ENCODE results near the gene SEC24C. TPM values are rescaled to one million over a fixed set of nuclear protein-coding genes. Genes with fewer than 3 reads are reported as not detected.

SEC24C gene
- total RNA-seq, 2 donors from 2014 or later = 98.5 to 129 TPM

DNA sequence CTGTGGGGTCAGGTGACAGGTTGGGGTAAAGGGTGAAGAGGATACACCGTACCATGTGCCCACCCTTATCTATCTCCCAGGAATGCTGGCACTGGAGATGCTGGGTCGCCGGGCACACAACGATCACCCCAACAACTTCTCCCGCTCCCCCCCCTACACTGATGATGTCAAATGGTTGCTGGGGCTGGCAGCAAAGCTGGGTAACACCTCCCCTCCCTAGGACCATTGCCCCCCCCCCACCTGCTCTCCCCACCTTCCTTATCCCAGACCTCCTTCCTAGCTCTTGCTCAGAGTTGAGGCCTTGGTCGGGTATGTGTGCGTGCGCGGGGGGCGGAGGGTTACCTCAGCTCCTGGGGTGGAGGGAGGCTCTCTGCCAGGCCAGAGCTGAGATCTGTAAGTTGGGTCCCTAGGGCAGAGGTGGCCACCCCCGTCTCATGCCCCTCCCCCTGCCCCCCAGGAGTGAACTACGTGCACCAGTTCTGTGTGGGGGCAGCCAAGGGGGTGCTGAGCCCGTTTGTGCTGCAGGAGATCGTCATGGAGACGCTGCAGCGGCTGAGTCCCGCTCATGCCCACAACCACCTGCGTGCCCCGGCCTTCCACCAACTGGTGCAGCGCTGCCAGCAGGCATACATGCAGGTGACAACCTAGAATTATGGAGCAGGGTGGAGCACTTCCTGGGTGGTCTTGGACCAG, 56.5 kb downstream of the SEC24C start:
- ATAC-seq (replicated peaks) = no peak
- Mint-ChIP-seq H3K36me3 (ENCODE audit: low read depth) (peaks cover 97% of the 10 kb centered on the region), H3K9me3 (no peaks in the 10 kb centered on the region)

GRCh38 chr10:73801253-73801590, 57.0 kb downstream of the SEC24C start:
- Mint-ChIP-seq H3K36me3 (ENCODE audit: low read depth) (peaks cover 97% of the 10 kb centered on the region), H3K9me3 (no peaks in the 10 kb centered on the region), H3K4me3 (no peak overlapping the region)

More for the DNA sequence above, 56.5 kb downstream of the SEC24C start:
- Mint-ChIP-seq H3K4me3 (no peak overlapping the region), H3K4me1 (peaks cover 9% of the 10 kb centered on the region), H3K27me3 (no peaks in the 10 kb centered on the region), H3K27ac (no peak overlapping the region)

GRCh38 chr10:73802276-73802991, 58.3 kb downstream of the SEC24C start:
- no peak for ATAC-seq (replicated peaks)
- H3K27me3 Mint-ChIP-seq = no peaks in the 10 kb centered on the region
- peaks cover 25% of the 10 kb centered on the region for H3K4me1 Mint-ChIP-seq
- H3K36me3 Mint-ChIP-seq (ENCODE audit: low read depth) = peaks cover 97% of the 10 kb centered on the region
- no peaks in the 10 kb centered on the region for H3K9me3 Mint-ChIP-seq
- H3K4me3 Mint-ChIP-seq = no peak overlapping the region
- peak overlapping the region; percentile 90 for H3K27ac Mint-ChIP-seq

More at GRCh38 chr10:73801253-73801590, 57.0 kb downstream of the SEC24C start:
- Mint-ChIP-seq H3K4me1 (peaks cover 14% of the 10 kb centered on the region), H3K27ac (no peak overlapping the region), H3K27me3 (no peaks in the 10 kb centered on the region)
- ATAC-seq (replicated peaks) = no peak

GRCh38 chr10:73803680-73804286, 59.6 kb downstream of the SEC24C start:
- Mint-ChIP-seq H3K27ac (peak overlapping the region; percentile 90), H3K4me3 (peak overlapping the region; percentile 15), H3K27me3 (no peaks in the 10 kb centered on the region), H3K4me1 (peaks cover 27% of the 10 kb centered on the region), H3K36me3 (ENCODE audit: low read depth) (peaks cover 97% of the 10 kb centered on the region), H3K9me3 (no peaks in the 10 kb centered on the region)
- peak; percentile 68 for ATAC-seq (replicated peaks)

DNA sequence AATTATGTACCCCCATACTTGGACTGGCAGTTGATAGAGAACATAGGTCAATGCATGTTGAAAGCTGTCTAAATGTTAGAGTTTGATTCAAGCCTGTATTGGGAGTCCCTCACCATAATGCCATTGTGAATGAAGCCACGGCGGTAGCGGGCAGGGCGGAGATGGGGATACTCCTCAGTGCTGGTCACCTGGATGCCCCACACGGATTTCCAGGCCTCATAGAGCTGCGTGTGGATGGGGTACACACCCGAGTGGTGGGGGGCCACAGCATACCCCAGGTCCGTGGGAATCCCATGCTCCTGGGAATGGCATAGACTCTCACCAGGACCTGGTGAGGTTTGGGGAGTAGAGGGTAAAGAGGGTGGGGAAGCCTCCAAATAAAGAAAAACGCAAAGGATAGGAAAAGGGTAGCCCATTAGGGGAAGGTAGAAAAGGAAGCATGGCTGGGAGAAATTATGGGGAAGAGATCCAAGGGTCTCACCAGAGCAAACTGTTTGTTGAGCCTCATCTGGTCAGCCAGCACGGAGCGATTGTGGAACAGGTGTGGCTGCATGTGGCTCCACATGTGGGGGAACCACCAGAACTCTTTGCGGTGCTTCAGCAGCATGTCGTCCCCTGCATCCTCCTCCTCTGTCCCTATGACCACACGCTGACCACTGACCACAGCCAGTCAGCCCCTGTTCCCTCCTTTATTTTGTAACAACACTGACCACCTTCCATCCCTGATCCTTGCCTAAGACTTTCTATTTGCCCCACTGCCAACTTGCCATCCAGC, 62.2 kb downstream of the SEC24C start:
- Mint-ChIP-seq H3K27ac (peak overlapping the region; percentile 77), H3K9me3 (no peaks in the 10 kb centered on the region), H3K4me3 (peak overlapping the region; percentile 49), H3K36me3 (ENCODE audit: low read depth) (peaks cover 93% of the 10 kb centered on the region), H3K27me3 (no peaks in the 10 kb centered on the region), H3K4me1 (peaks cover 39% of the 10 kb centered on the region)
- no peak for ATAC-seq (replicated peaks)

DNA sequence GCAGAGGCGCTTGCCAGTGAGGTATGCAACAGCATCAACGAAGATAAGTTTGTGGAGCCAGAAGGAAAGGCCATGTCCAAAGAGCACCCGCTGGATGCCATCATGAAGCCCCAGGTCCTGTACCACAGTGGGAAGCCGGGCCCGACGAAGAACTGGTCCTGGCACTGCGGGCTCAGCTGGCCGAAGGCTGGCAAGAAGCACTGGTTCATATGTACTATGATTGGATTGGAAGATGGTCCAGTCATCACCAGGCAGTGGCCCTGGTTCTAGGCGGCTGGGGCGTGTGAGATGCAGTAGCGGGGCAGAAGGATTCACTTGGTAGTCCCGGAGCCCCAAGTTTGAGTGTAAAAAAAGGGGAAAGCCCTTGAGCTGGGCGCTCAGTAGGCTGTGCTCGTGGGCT, 63.3 kb downstream of the SEC24C start:
- peaks cover 39% of the 10 kb centered on the region for H3K4me1 Mint-ChIP-seq
- H3K36me3 Mint-ChIP-seq (ENCODE audit: low read depth) = peaks cover 83% of the 10 kb centered on the region
- peak overlapping the region; percentile 49 for H3K4me3 Mint-ChIP-seq
- no peak for ATAC-seq (replicated peaks)
- H3K9me3 Mint-ChIP-seq = no peaks in the 10 kb centered on the region
- no peaks in the 10 kb centered on the region for H3K27me3 Mint-ChIP-seq
- peak overlapping the region; percentile 77 for H3K27ac Mint-ChIP-seq

DNA sequence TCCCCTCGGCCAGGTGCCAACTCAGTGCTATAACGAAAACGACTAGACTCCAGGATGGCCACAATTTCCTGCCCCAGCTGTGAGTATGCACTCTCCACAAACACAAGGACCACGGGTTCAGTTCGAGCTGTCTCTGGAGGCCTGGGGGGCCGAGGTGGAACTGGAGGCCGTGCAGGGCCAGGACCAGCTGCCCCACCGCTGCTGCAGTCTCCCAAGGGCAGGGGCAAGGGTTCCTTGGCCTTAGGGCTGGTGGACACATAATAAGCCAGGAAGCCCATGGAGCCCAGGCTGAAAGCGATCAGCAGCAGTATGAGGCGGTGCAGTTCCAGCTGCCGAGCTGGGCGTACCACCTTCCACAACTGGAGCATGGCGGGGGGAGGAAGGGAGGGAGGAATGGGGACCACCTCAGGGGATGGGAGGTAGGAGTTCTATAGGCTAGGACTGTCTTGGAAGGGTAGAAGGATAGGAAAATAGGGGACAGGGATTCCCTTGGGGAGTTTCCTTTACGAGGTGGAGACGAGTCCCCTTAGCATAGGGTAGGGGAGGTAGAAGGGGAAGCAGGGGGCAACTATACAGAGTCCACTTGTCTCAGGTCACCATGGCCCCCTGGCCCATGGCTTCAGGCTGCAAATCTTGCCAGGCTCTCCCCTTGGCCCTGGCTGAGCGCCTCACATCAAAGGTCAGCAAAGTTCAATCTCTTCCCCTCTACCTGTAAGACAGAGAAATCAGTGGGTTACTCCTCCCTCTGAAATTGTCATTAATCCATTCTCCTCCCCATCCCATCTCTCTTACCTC, 64.0 kb downstream of the SEC24C start:
- H3K27me3 Mint-ChIP-seq = no peaks in the 10 kb centered on the region
- H3K4me3 Mint-ChIP-seq = peak overlapping the region; percentile 92
- H3K9me3 Mint-ChIP-seq = no peaks in the 10 kb centered on the region
- ATAC-seq (replicated peaks) = no peak
- H3K36me3 Mint-ChIP-seq (ENCODE audit: low read depth) = peaks cover 82% of the 10 kb centered on the region
- peak overlapping the region; percentile 98 for H3K27ac Mint-ChIP-seq
- H3K4me1 Mint-ChIP-seq = peaks cover 39% of the 10 kb centered on the region

DNA sequence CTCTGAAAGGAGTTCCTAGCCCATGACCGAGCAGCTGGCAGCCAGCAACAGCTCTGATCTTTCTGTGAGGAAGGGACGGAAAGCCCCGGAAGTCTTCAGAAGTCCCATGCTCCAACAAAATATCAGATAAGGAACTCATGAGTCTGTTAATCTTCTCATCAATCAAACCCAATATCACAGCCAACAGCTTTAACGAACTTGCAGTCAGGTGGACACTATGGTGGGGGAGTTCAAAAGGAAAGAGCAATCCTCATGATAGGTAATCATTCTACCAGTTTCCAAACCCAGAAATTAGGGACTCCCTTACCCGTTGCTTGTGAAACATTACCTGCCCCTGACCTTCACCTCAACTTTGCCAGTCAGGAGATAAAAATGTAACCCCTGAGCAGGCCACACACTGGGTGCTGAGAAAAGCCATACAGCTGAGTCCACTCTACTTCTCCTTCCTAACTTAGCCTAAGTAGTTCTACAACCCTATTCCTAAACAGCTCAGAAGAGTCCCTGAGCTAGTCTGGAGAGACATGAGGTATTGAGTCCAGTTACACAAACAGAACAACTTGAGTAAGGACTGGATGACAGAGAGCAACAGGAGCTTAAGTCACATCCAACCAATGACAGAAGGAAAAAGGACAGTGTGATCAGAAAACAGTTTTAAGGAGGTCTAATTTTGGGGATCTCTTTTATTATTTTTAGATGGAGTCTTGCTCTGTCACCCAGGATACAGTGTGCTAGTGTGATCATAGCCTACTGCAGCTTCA, 65.1 kb downstream of the SEC24C start:
- no peaks in the 10 kb centered on the region for H3K9me3 Mint-ChIP-seq
- no peaks in the 10 kb centered on the region for H3K27me3 Mint-ChIP-seq
- no peak for ATAC-seq (replicated peaks)
- peaks cover 32% of the 10 kb centered on the region for H3K4me1 Mint-ChIP-seq
- peak overlapping the region; percentile 92 for H3K4me3 Mint-ChIP-seq
- peak overlapping the region; percentile 98 for H3K27ac Mint-ChIP-seq
- peaks cover 79% of the 10 kb centered on the region for H3K36me3 Mint-ChIP-seq (ENCODE audit: low read depth)

DNA sequence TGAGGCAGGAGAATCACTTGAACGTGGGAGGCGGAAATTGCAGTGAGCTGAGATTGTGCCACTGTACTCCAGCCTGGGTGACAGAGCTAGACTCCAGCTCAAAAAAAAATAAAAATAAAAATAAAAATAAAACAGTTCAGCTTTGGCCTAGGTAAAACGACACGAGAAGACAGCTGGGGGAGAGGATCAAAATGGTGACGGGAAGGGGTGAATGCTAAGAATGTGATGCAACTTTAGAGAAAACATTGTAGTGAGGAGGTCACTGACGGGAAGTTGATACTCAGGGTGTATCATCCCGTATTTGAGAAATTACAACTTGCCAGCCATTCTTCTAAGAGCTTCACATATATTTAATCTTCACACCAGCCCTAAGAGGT, 66.2 kb downstream of the SEC24C start:
- peaks cover 69% of the 10 kb centered on the region for H3K36me3 Mint-ChIP-seq (ENCODE audit: low read depth)
- no peaks in the 10 kb centered on the region for H3K27me3 Mint-ChIP-seq
- H3K9me3 Mint-ChIP-seq = no peaks in the 10 kb centered on the region
- H3K27ac Mint-ChIP-seq = peak overlapping the region; percentile 98
- H3K4me1 Mint-ChIP-seq = peaks cover 32% of the 10 kb centered on the region
- peak; percentile 1 for ATAC-seq (replicated peaks)
- peak overlapping the region; percentile 92 for H3K4me3 Mint-ChIP-seq

DNA sequence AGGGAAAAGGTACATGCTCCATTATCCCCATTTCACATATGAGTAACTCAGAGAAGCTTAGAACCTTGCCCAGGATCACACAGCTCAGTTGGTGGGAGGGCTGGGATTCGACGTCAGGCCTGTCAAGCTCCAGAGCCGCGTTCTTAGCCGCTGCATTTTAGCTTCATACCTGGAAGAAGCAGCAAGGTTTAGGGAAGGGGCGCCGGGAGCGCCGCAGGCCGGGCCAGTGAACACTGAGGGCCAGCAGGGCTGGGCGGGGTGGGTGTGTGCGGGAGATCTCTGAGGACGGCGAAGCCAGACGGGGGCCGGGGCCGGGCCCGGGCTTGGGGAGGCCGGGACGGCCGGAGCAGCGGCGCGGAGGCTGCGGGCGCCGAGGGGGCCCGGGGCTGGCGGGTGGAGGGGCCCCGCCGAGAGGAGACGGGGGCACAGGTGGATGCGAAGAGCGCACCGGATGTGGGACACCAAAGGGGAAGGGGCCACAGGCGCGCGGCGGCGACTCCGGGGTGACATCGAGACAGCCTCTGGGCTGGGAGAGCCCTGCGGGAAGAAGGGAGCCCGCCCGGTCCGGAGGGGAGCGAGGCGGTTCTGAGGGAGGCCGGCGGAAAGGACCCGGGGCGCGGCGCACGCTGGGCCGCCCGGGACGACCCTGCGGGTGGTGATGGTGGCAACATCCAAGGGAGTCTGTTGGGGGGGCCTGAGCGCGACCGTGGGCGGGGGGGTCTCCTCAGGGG, 66.7 kb downstream of the SEC24C start:
- Mint-ChIP-seq H3K4me1 (peaks cover 28% of the 10 kb centered on the region), H3K27ac (peak overlapping the region; percentile 98), H3K9me3 (no peaks in the 10 kb centered on the region), H3K27me3 (no peaks in the 10 kb centered on the region), H3K36me3 (ENCODE audit: low read depth) (peaks cover 68% of the 10 kb centered on the region), H3K4me3 (peak overlapping the region; percentile 92)
- ATAC-seq (replicated peaks) = peak; percentile 27

GRCh38 chr10:73812657-73813056, 68.5 kb downstream of the SEC24C start:
- Mint-ChIP-seq H3K36me3 (ENCODE audit: low read depth) (peaks cover 61% of the 10 kb centered on the region), H3K9me3 (no peaks in the 10 kb centered on the region), H3K27me3 (no peaks in the 10 kb centered on the region), H3K4me3 (peak overlapping the region; percentile 56), H3K4me1 (peaks cover 14% of the 10 kb centered on the region), H3K27ac (peak overlapping the region; percentile 79)
- no peak for ATAC-seq (replicated peaks)

DNA sequence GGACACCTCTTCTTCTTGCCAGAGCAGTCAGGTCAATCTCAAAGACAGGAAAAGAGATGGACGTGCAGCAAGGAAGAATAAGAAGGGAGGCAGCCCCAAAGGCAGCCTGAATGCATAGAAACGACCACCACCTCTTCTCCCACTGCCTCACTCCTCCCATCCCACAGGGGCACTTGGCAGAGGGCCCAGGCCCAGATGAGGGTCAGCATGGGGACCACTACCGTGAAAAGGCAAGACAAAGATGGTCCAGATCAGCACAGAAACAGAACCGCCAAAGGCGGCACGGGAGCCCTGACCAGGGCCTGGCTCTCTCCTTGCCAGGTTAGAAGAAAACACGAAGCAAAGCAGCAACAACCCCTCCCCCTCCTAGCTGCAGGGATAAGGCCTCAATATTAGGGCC, 69.2 kb downstream of the SEC24C start:
- H3K36me3 Mint-ChIP-seq (ENCODE audit: low read depth) = peaks cover 59% of the 10 kb centered on the region
- no peaks in the 10 kb centered on the region for H3K9me3 Mint-ChIP-seq
- H3K4me3 Mint-ChIP-seq = no peak overlapping the region
- peaks cover 14% of the 10 kb centered on the region for H3K4me1 Mint-ChIP-seq
- no peak for ATAC-seq (replicated peaks)
- no peak overlapping the region for H3K27ac Mint-ChIP-seq
- H3K27me3 Mint-ChIP-seq = no peaks in the 10 kb centered on the region
